ENCODE results near the gene PTH2R.
"Not testable (repeated sequence)": the region's sequence is repeated elsewhere in the genome, so short reads cannot be mapped to it uniquely, and the experiment has no call there.

The PTH2R gene

DNA sequence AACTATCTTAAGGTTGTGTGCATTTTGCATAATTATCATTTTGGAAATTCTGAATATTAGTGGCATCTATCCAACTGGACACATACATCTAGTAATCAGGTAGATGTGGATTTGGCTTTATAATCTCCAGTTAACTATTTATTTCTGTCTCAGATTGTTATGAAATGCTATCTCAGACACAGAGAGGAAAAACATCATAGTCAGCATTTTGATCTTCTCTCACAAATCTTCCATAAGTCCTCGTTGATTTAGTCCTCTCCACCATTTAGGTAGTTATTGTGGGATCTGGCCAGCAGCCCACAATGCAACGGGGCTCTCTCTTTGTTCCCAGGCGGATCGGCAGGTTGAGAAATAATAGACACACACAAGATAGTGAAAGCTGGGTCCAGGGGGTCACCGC, 75.4 kb downstream of the PTH2R start:
- H3K9me3 Mint-ChIP-seq; DNase-seq; H3K27me3 Mint-ChIP-seq; H3K4me1 Mint-ChIP-seq (ENCODE audit: low read depth in 2 of 2); ATAC-seq (replicated peaks); H3K27ac Mint-ChIP-seq; H3K4me3 Mint-ChIP-seq; H3K36me3 Mint-ChIP-seq (ENCODE audit: insufficient read depth): not testable (repeated sequence)

GRCh38 chr2:208482453-208483015, 75.9 kb downstream of the PTH2R start:
- not testable (repeated sequence) for H3K9me3 Mint-ChIP-seq; H3K4me3 Mint-ChIP-seq; H3K36me3 Mint-ChIP-seq (ENCODE audit: insufficient read depth); ATAC-seq (replicated peaks); H3K4me1 Mint-ChIP-seq (ENCODE audit: low read depth in 2 of 2); H3K27me3 Mint-ChIP-seq; H3K27ac Mint-ChIP-seq; DNase-seq

GRCh38 chr2:208485390-208485789, 78.8 kb downstream of the PTH2R start:
- Mint-ChIP-seq H3K4me3 (no peak overlapping the region), H3K36me3 (ENCODE audit: insufficient read depth) (no peaks in the 10 kb centered on the region), H3K4me1 (ENCODE audit: low read depth in 2 of 2) (no peaks in the 10 kb centered on the region), H3K9me3 (peaks cover 5 to 8% of the 10 kb centered on the region in 2 donors), H3K27me3 (no peaks in the 10 kb centered on the region), H3K27ac (no peak overlapping the region)
- ATAC-seq (replicated peaks) (no peak), DNase-seq (no peak)

- ATAC-seq (replicated peaks) (no peak), DNase-seq (no peak)
- Mint-ChIP-seq H3K9me3 (peaks cover 1 to 8% of the 10 kb centered on the region in 2 donors), H3K36me3 (ENCODE audit: insufficient read depth) (no peaks in the 10 kb centered on the region), H3K4me3 (no peak overlapping the region), H3K27me3 (no peaks in the 10 kb centered on the region), H3K27ac (no peak overlapping the region), H3K4me1 (ENCODE audit: low read depth in 2 of 2) (no peaks in the 10 kb centered on the region)
Measured at GRCh38 chr2:208488686-208489564, 82.3 kb downstream of the PTH2R start.

- Mint-ChIP-seq H3K27ac (no peak overlapping the region), H3K27me3 (no peaks in the 10 kb centered on the region), H3K4me3 (no peak overlapping the region), H3K9me3 (peaks cover 1 to 8% of the 10 kb centered on the region in 2 donors), H3K4me1 (ENCODE audit: low read depth in 2 of 2) (no peaks in the 10 kb centered on the region), H3K36me3 (ENCODE audit: insufficient read depth) (no peaks in the 10 kb centered on the region)
- ATAC-seq (replicated peaks) = no peak
- no peak for DNase-seq
Measured at GRCh38 chr2:208489687-208490086, 83.1 kb downstream of the PTH2R start.

- DNase-seq (no peak), ATAC-seq (replicated peaks) (no peak)
- no peak overlapping the region for H3K4me3 Mint-ChIP-seq
- no peaks in the 10 kb centered on the region for H3K27me3 Mint-ChIP-seq
- H3K9me3 Mint-ChIP-seq = peaks cover 1 to 8% of the 10 kb centered on the region in 2 donors
- H3K36me3 Mint-ChIP-seq (ENCODE audit: insufficient read depth) = no peaks in the 10 kb centered on the region
- H3K4me1 Mint-ChIP-seq (ENCODE audit: low read depth in 2 of 2) = no peaks in the 10 kb centered on the region
- no peak overlapping the region for H3K27ac Mint-ChIP-seq
Measured at GRCh38 chr2:208490492-208490891, 83.9 kb downstream of the PTH2R start.

DNA sequence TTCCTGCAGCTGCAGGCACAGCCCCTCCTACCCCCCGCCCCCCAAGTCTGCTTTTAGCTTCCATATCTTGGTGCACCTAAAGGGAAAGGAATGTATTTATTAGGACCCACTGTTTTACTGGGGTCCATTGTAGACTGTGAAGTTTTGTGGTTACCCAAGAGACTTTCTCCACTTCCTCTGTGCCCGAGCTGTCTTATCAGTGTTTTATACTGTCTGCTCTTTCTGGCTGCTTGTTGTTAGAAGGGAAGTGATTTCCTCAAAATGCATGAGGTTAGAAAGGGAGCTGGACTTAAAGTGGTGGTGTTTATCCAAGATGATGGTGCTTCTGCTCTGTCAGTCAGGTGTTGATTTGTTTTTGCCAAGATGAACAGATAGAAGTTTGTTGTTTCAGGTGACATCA, 85.0 kb downstream of the PTH2R start:
- Mint-ChIP-seq H3K36me3 (ENCODE audit: insufficient read depth) (no peaks in the 10 kb centered on the region), H3K27ac (no peak overlapping the region), H3K4me1 (ENCODE audit: low read depth in 2 of 2) (no peaks in the 10 kb centered on the region), H3K9me3 (peaks cover 1 to 6% of the 10 kb centered on the region in 2 donors), H3K4me3 (no peak overlapping the region), H3K27me3 (no peaks in the 10 kb centered on the region)
- ATAC-seq (replicated peaks) (no peak), DNase-seq (no peak)

GRCh38 chr2:208492069-208492468, 85.5 kb downstream of the PTH2R start:
- no peak overlapping the region for H3K27ac Mint-ChIP-seq
- H3K9me3 Mint-ChIP-seq = peaks cover 1 to 2% of the 10 kb centered on the region in 2 donors
- H3K36me3 Mint-ChIP-seq (ENCODE audit: insufficient read depth) = no peaks in the 10 kb centered on the region
- no peaks in the 10 kb centered on the region for H3K4me1 Mint-ChIP-seq (ENCODE audit: low read depth in 2 of 2)
- DNase-seq (no peak), ATAC-seq (replicated peaks) (no peak)
- H3K4me3 Mint-ChIP-seq = no peak overlapping the region
- no peaks in the 10 kb centered on the region for H3K27me3 Mint-ChIP-seq

- Mint-ChIP-seq H3K36me3 (ENCODE audit: insufficient read depth) (no peaks in the 10 kb centered on the region), H3K9me3 (no peaks in the 10 kb centered on the region), H3K4me3 (no peak overlapping the region), H3K27me3 (no peaks in the 10 kb centered on the region), H3K4me1 (ENCODE audit: low read depth in 2 of 2) (no peaks in the 10 kb centered on the region), H3K27ac (no peak overlapping the region)
- DNase-seq = no peak
- ATAC-seq (replicated peaks) = no peak
Measured at GRCh38 chr2:208493186-208493585, 86.6 kb downstream of the PTH2R start.

DNA sequence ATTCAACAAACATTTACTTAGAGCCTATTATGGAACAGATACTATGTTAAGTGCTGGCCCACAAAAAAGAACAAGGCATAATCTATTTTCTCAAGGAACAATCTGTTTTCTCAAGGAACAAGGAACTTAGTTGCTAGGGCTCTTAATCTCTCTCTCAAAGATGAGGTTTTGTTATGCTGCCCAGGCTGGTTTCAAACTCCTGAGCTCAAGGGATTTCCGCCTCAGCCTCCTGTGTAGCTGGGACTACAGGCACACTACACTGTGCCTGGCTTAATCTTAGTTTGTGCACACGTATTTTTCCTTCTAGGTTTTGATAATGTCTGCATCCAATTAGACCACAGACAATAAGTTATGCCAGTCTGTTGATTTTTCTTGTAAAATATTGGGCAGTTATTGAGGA, 89.5 kb downstream of the PTH2R start:
- DNase-seq (no peak), ATAC-seq (replicated peaks) (no peak)
- no peak overlapping the region for H3K27ac Mint-ChIP-seq
- H3K4me3 Mint-ChIP-seq = no peak overlapping the region
- no peaks in the 10 kb centered on the region for H3K4me1 Mint-ChIP-seq (ENCODE audit: low read depth in 2 of 2)
- no peaks in the 10 kb centered on the region for H3K9me3 Mint-ChIP-seq
- H3K27me3 Mint-ChIP-seq = no peaks in the 10 kb centered on the region
- peaks cover 4% of the 10 kb centered on the region for H3K36me3 Mint-ChIP-seq (ENCODE audit: insufficient read depth)

DNA sequence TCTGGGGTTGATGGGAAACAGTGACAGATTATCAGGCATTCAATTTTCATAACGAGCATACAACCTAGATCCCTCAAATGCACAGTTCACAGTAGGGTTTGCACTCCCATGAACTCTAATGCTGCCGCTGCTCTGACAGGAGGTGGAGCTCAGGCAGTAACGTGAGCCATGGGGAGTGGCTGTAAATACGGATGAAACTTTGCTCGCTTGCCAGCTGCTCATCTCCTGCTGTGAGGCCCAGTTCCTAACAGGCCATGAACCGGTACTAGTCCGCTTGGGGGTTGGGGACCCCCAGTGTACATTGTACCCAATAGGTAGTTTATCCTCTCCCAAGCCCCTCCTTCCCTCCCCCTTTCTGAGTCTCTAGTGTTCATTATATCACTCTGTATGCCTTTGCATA, 94.6 kb downstream of the PTH2R start:
- no peaks in the 10 kb centered on the region for H3K9me3 Mint-ChIP-seq
- peaks cover 4% of the 10 kb centered on the region for H3K36me3 Mint-ChIP-seq (ENCODE audit: insufficient read depth)
- H3K4me3 Mint-ChIP-seq = no peak overlapping the region
- no peaks in the 10 kb centered on the region for H3K27me3 Mint-ChIP-seq
- ATAC-seq (replicated peaks) (no peak), DNase-seq (no peak)
- H3K27ac Mint-ChIP-seq = no peak overlapping the region
- H3K4me1 Mint-ChIP-seq (ENCODE audit: low read depth in 2 of 2) = no peaks in the 10 kb centered on the region

DNA sequence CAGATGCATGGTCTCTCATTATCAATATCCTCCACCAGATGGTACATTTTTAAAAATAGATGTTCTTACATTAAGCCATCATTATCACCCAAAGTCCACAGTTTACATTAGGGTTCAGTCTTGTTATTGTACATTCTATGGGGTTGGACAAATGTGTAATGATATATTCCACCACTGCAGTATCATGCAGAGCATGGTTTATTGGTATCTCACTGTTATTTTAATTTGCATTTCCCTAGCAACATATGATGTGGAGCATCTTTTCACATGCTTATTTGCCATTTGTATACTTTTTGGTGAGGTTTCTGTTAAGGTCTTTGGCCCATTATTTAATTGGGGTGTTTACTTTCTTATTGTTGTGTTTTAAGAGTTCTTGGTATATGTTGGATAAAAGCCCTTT, 95.7 kb downstream of the PTH2R start:
- H3K4me3 Mint-ChIP-seq = no peak overlapping the region

GRCh38 chr2:208505365-208505764, 98.8 kb downstream of the PTH2R start:
- H3K9me3 Mint-ChIP-seq = peaks cover 2 to 14% of the 10 kb centered on the region in 2 donors
- H3K27me3 Mint-ChIP-seq; H3K36me3 Mint-ChIP-seq (ENCODE audit: insufficient read depth); ATAC-seq (replicated peaks); H3K4me1 Mint-ChIP-seq (ENCODE audit: low read depth in 2 of 2); H3K4me3 Mint-ChIP-seq; H3K27ac Mint-ChIP-seq; DNase-seq: not testable (repeated sequence)

More for the DNA sequence above, 95.7 kb downstream of the PTH2R start:
- H3K36me3 Mint-ChIP-seq (ENCODE audit: insufficient read depth) = peaks cover 4% of the 10 kb centered on the region
- H3K9me3 Mint-ChIP-seq = peaks cover 0 to 6% of the 10 kb centered on the region in 2 donors
- H3K27me3 Mint-ChIP-seq = no peaks in the 10 kb centered on the region
- DNase-seq = no peak
- H3K27ac Mint-ChIP-seq = no peak overlapping the region
- ATAC-seq (replicated peaks) = no peak
- H3K4me1 Mint-ChIP-seq (ENCODE audit: low read depth in 2 of 2) = no peaks in the 10 kb centered on the region

DNA sequence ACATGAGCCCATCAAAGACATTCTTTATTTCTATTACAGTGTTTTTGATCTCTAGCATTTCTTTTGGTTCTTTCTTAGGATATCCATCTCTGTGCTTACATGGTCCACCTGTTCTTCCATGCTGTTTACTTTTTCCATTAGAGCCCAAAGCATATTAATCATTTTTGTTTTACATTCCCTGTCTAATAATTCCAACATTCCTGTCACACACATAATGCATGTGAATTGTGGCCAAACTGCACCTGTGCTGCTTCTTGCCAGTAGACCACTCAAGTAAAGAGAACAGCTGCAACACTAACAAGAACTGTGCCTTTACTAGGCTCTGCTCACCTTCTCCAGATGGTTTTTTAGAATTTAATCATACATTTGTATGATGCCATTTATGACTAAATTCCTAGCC, 103.0 kb downstream of the PTH2R start:
- no peaks in the 10 kb centered on the region for H3K36me3 Mint-ChIP-seq (ENCODE audit: insufficient read depth)
- H3K27me3 Mint-ChIP-seq = no peaks in the 10 kb centered on the region
- H3K9me3 Mint-ChIP-seq = peaks cover 5 to 14% of the 10 kb centered on the region in 2 donors
- ATAC-seq (replicated peaks) = no peak
- no peaks in the 10 kb centered on the region for H3K4me1 Mint-ChIP-seq (ENCODE audit: low read depth in 2 of 2)
- no peak overlapping the region for H3K27ac Mint-ChIP-seq
- H3K4me3 Mint-ChIP-seq = no peak overlapping the region
- DNase-seq = no peak

Data from effector memory CD8-positive, alpha-beta T cell (primary cell).